H1 (cell line): Measurements from ENCODE around the gene MAPK1.

ENCODE experiments used
- CTCF ChIP-seq, 3 experiments: IDR thresholded peaks; 1 replicate in 2 of 3; 2 replicates in 1 of 3; pipeline versions ENCODE4 v1.5.1 to v1.6.1; 2011; ENCODE audit warnings: low read length in 3 of 3, mild to moderate bottlenecking in 3 of 3, inconsistent platforms in 2 of 3, low read depth in 1 of 3, moderate library complexity in 1 of 3; ENCODE audit not compliant: insufficient read depth in 1 of 3; ENCODE audit errors: control extremely low read depth in 1 of 3
- EP300 ChIP-seq, 2 experiments: IDR thresholded peaks; 1 replicate in 1 of 2; 2 replicates in 1 of 2; pipeline ENCODE4 v1.6.1; 2011 to 2012; ENCODE audit warnings: low read depth in 2 of 2, low read length in 2 of 2, mild to moderate bottlenecking in 2 of 2, borderline replicate concordance in 1 of 2, inconsistent platforms in 1 of 2, moderate library complexity in 1 of 2
- EZH2 ChIP-seq: fragments of 200-600 bp; sonication (generic); IDR thresholded peaks from 2 replicates; pipeline ENCODE4 v1.7.1; 2012; ENCODE audit warnings: low read depth, mild to moderate bottlenecking, moderate library complexity, low read length, inconsistent platforms; ENCODE audit not compliant: severe bottlenecking
- FOSL1 ChIP-seq: IDR thresholded peaks from 2 replicates; pipeline ENCODE4 v1.6.1; 2011; ENCODE audit warnings: mild to moderate bottlenecking, low read depth, low read length, moderate library complexity; ENCODE audit not compliant: insufficient read depth
- JUN ChIP-seq: IDR thresholded peaks from 2 replicates; pipeline ENCODE4 v1.6.1; 2011; ENCODE audit warnings: low read depth, mild to moderate bottlenecking, improper control_type of control experiment, low read length
- KDM1A ChIP-seq: fragments of 200-600, 300-600 bp; sonication (generic); IDR thresholded peaks from 2 replicates; pipeline ENCODE4 v1.7.1; 2016; ENCODE audit warnings: mild to moderate bottlenecking, low read length, borderline replicate concordance
- KDM4A ChIP-seq: IDR thresholded peaks from one replicate; pipeline ENCODE4 v1.7.1; 2012; ENCODE audit warnings: low read depth, mild to moderate bottlenecking, moderate library complexity, low read length, inconsistent platforms; ENCODE audit not compliant: severe bottlenecking
- POLR2AphosphoS5 ChIP-seq: IDR thresholded peaks from 2 replicates; pipeline ENCODE4 v1.6.1; 2011; ENCODE audit warnings: low read depth, low read length
- POU5F1 ChIP-seq: IDR thresholded peaks from 2 replicates; pipeline ENCODE4 v1.6.1; 2011; ENCODE audit warnings: low read depth, mild to moderate bottlenecking, low read length, moderate library complexity
- SAP30 ChIP-seq: fragments of 300-600 bp; sonication (generic); IDR thresholded peaks from 2 replicates; pipeline ENCODE4 v1.7.1; 2012; ENCODE audit warnings: low read length, moderate library complexity, mild to moderate bottlenecking, inconsistent platforms; ENCODE audit not compliant: insufficient read depth, insufficient replicate concordance
- TCF12 ChIP-seq: IDR thresholded peaks from 2 replicates; pipeline ENCODE4 v1.6.1; 2011; ENCODE audit warnings: low read depth, mild to moderate bottlenecking, low read length
- YY1 ChIP-seq: IDR thresholded peaks from 2 replicates; pipeline ENCODE4 v1.6.1; 2011; ENCODE audit warnings: low read depth, mild to moderate bottlenecking, low read length

- TF ChIP-seq CTCF (IDR thresholded peaks at IDR 0.05; ENCODE audit: control extremely low read depth in 1 of 3, insufficient read depth in 1 of 3, low read depth in 1 of 3, low read length in 3 of 3) = no peak
- no peak for TF ChIP-seq JUN
- no peak for TF ChIP-seq KDM1A
- TF ChIP-seq EP300 (IDR thresholded peaks at IDR 0.05; ENCODE audit: borderline replicate concordance in 1 of 2, low read depth in 2 of 2, low read length in 2 of 2) = no peak
- TF ChIP-seq SAP30 = no peak
- TF ChIP-seq KDM4A = no peak
- TF ChIP-seq YY1 = no peak
- TF ChIP-seq TCF12 = no peak
- no peak for TF ChIP-seq POLR2AphosphoS5
- TF ChIP-seq FOSL1 = no peak
- no peak for TF ChIP-seq EZH2
- no peak for TF ChIP-seq POU5F1
Measured at GRCh38 chr22:21845558-21846453, 21.6 kb downstream of the MAPK1 start.
